HG03097 (cell line): ENCODE data around the gene PDRG1.

Experiments
- ATAC-seq: cut with Tn5 transposase; IDR thresholded peaks from one replicate; pipeline ENCODE4 v1.9.1; 2021; ENCODE audit not compliant: unreplicated experiment, low FRiP score

Gene PDRG1

DNA sequence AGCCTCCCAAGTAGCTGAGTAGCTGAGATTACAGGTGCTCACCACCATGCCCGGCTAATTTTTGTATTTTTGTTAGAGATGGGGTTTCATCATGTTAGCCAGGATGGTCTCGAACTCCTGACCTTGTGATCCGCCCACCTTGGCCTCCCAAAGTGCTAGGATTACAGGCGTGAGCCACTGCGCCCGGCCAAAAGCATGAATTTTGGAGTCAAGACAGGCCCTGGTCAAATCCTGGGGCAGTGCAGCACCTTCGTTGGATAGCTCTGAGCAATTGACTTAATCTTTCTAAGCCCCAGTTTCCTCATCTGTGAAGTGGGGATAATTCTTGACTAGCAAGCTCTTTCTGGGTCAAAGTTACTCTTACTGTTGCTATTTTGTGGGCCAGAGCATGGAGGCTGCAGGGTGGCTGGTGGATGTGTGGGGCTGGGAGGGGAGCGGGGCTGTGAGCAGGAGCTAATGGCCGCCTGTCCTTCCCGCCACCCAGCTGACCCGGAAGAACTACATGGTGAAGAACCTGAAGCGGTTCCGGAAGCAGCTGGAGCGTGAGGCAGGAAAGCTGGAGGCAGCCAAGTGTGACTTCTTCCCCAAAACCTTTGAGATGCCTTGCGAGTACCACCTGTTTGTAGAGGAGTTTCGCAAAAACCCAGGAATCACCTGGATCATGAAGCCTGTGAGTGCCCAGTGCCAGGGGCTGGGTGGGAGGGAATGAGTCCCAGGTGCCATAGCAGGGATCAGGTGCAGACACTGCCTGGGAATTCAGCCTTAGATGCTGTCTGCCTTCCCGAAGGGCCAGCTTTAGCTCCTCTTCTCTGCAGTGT lies 42.4 kb downstream of the PDRG1 start:
- no peak for ATAC-seq

DNA sequence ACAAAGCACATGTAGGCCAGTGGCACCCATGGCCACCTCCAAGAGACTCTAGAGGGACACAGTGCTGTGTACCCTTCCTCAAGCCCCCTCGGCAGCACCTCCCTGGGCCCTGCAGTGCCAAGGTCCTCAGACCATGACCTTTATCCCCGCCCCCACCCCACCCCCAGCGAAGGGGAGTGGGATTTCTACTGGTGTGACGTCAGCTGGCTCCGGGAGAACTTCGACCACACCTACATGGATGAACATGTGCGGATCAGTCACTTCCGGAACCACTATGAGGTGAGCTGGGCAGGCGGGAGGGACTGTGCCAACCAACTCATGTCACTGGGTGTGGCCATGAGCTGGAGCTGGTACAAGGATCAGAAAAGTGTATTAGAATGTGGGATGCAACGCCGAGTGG lies 43.4 kb downstream of the PDRG1 start:
- no peak for ATAC-seq

DNA sequence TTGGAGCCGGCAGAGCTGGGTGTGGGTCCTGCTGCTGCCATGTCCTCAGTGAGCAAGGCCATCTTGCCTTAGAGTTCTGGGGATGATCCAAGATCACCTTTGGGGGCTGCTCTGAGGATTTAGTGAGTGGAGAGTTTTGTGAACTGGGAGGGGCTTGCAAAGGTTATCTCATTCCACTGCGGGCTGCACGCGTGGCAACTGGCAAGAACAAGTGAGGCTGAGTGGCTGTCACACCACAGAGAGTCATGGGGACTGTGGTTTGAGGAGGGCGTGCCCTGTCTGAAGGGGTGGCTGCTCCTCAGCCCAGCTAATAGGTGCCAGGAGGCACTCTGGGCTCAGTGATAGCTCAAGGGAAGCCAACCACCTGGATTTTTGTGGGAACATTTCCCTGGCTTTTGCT lies 43.8 kb downstream of the PDRG1 start:
- ATAC-seq = no peak

DNA sequence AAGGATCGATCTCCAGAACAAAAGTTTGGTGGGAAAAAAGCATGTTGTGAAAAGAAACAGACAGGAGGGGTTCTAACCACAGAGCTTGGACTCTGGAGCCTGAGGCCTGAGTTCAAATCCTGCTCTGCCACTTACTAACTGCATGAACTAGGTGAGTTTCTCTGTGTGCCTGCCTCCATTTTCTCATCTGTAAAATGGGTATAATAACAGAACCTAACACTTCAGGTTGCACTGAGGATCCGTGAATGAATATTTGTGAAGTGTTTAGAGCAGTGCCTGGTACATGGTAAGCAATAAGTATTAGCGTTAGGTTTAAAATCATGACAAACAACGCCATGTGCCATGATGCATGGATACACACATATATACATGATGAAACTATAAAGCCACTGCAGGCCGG lies 44.8 kb downstream of the PDRG1 start:
- ATAC-seq = no peak

DNA sequence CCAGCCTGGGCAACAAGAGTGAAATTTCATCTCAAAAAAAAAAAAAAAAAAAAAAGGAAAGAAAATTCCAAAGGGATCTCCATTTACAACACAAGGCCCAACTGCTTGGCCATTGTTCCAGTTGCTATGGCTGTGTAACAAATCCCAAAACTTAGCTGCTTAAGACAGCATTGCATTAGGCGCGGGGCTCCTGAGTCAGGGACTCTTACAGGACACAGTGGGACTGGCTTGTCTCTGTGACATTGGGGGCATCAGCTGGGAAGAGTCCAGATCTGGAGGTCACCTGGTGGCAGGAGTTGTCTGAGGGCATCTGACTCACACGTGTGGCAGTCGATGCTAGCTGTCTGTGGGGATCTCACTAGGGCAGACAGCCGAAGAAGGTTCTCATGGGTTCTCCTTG lies 45.8 kb downstream of the PDRG1 start:
- ATAC-seq = no peak

GRCh38 chr20:31903627-31904386 lies 48.0 kb downstream of the PDRG1 start:
- no peak for ATAC-seq

GRCh38 chr20:31901615-31902014 lies 50.2 kb downstream of the PDRG1 start:
- no peak for ATAC-seq

GRCh38 chr20:31897541-31897940 lies 54.3 kb downstream of the PDRG1 start:
- ATAC-seq = no peak

DNA sequence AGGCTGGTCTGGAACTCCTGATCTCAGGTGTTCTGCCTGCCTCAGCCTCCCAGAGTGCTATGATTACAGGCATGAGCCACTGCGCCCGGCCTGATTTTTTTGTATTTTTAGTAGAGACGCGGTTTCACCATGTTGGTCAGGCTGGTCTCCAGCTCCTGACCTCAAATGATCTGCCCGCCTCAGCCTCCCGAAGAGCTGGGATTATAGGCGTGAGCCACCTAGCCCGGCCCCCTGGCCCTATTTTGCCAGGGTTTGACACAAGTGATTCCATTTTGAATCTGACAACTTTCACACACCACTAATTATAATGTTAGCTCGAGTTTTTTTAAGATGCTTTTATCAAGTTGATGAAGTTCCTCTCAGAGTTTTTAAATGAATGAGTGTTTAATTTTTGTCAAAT lies 55.8 kb downstream of the PDRG1 start:
- ATAC-seq = no peak

DNA sequence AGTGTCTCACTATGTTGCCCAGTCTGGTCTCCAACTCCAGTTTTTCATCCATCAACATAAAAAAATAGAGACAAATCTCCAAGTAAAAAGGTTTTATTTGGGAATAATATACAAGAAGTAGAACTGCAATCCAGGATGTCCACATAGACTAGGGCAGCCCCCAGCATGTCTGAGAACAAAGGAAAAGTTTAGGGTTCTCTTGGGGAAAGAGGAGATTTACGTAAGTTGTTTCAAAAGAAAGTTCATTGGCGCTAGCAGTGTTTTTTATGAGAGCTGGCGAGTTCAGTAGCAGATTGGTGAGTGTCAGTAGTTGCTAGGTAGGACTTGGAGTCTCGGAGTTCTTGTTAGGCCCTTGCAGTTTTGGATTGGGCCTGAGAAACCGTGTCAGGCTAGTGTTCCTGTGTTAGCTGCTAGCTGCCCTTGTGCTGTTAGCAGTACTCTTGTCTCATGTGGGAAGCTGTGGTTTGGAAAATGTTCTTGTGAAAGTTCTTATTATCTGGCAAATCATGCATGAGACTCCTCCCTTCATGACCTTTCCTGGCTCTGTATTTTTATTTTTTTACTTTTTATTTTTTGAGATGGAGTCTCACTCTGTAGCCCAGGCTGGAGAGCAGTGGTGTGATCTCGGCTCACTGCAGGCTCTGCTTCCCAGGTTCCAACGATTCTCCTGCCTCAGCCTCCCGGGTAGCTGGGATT lies 56.7 kb downstream of the PDRG1 start:
- peak; percentile 83 for ATAC-seq
